Measurements from ENCODE around the gene OXNAD1. TPM values are rescaled to one million over a fixed set of nuclear protein-coding genes. Genes with fewer than 3 reads are reported as not detected.

The OXNAD1 gene
- total RNA-seq, 6 experiments from 2014 or later = 8.1 to 27.2 (median 16.2) TPM

GRCh38 chr3:16335333-16335732 is 70.3 kb downstream of the OXNAD1 start:
- H3K36me3 ChIP-seq = no peaks in the 10 kb centered on the region
- H3K9me3 ChIP-seq = no peaks in the 10 kb centered on the region
- no peaks in the 10 kb centered on the region for H3K27me3 ChIP-seq
- H3K4me1 ChIP-seq = peaks cover 0 to 10% (median 3%) of the 10 kb centered on the region in 4 donors
- no peak overlapping the region for H3K4me3 ChIP-seq
- TF ChIP-seq POLR2A (IDR thresholded peaks at IDR 0.05) = no peak
- TF ChIP-seq CTCF (IDR thresholded peaks at IDR 0.05) = no peak
- ATAC-seq (no peak), DNase-seq (no peak)
- 48% methylated on average over 5 of the region's 5 CpGs for whole genome bisulfite sequencing (ENCODE audit: insufficient coverage, low coverage, low lambda C conversion rate, missing lambda C conversion rate)
- intact Hi-C loops (cut with DNase I) = no loop called here
- no peak overlapping the region for H3K27ac ChIP-seq

GRCh38 chr3:16335772-16336645 is 71.0 kb downstream of the OXNAD1 start:
- no peaks in the 10 kb centered on the region for H3K9me3 ChIP-seq
- no peaks in the 10 kb centered on the region for H3K27me3 ChIP-seq
- H3K36me3 ChIP-seq = no peaks in the 10 kb centered on the region
- intact Hi-C loops (cut with DNase I) = no loop called here
- DNase-seq (no peak), ATAC-seq (peak; percentile 5 to 72 (median 38))
- peaks cover 0 to 3% (median 0%) of the 10 kb centered on the region in 4 donors for H3K4me1 ChIP-seq
- 60% methylated on average over 5 of the region's 14 CpGs for WGBS (ENCODE audit: insufficient coverage, low coverage, low lambda C conversion rate, missing lambda C conversion rate)
- no peak for TF ChIP-seq CTCF (IDR thresholded peaks at IDR 0.05)
- TF ChIP-seq POLR2A (IDR thresholded peaks at IDR 0.05) = peak; percentile 45
- H3K27ac ChIP-seq = peak overlapping the region in 1 of 3 donors; percentile 50
- no peak overlapping the region for H3K4me3 ChIP-seq

- 99% methylated on average over 5 of the region's 6 CpGs for whole genome bisulfite sequencing (ENCODE audit: insufficient coverage, low coverage, low lambda C conversion rate, missing lambda C conversion rate)
- Histone ChIP-seq H3K9me3 (no peaks in the 10 kb centered on the region), H3K4me1 (no peaks in the 10 kb centered on the region), H3K36me3 (no peaks in the 10 kb centered on the region), H3K4me3 (no peak overlapping the region), H3K27ac (no peak overlapping the region), H3K27me3 (no peaks in the 10 kb centered on the region)
- DNase-seq (no peak), ATAC-seq (no peak)
- intact Hi-C loops (cut with DNase I) = no loop called here
- TF ChIP-seq CTCF (IDR thresholded peaks at IDR 0.05) = no peak
- no peak for TF ChIP-seq POLR2A (IDR thresholded peaks at IDR 0.05)
These were observed 71.8 kb downstream of the OXNAD1 start for GRCh38 chr3:16336825-16337224.

- ATAC-seq (peak; percentile 24 to 53 (median 40)), DNase-seq (peak in 1 of 3 donors; percentile 36)
- Histone ChIP-seq H3K4me1 (no peaks in the 10 kb centered on the region), H3K4me3 (no peak overlapping the region), H3K9me3 (no peaks in the 10 kb centered on the region), H3K27ac (no peak overlapping the region), H3K36me3 (no peaks in the 10 kb centered on the region), H3K27me3 (no peaks in the 10 kb centered on the region)
- whole genome bisulfite sequencing (ENCODE audit: insufficient coverage, low coverage, low lambda C conversion rate, missing lambda C conversion rate) = 51% methylated on average over 13 of the region's 15 CpGs
- TF ChIP-seq POLR2A (IDR thresholded peaks at IDR 0.05) (no peak), CTCF (IDR thresholded peaks at IDR 0.05) (no peak)
- intact Hi-C loops (cut with DNase I) = no loop called here
These were observed 73.0 kb downstream of the OXNAD1 start for GRCh38 chr3:16337856-16338540.

All from right lobe of liver (tissue), 6 donors.